ENCODE results near the gene DIDO1. TPM values are rescaled to one million over a fixed set of nuclear protein-coding genes. Genes with fewer than 3 reads are reported as not detected.
"Not testable (repeated sequence)": the region's sequence is repeated elsewhere in the genome, so short reads cannot be mapped to it uniquely, and the experiment has no call there.

The DIDO1 gene
- total RNA-seq, 2 donors from 2014 or later: 63.8 to 80.4 TPM

- TF ChIP-seq CTCF (IDR thresholded peaks at IDR 0.05): no peak
- ATAC-seq (ENCODE audit: insufficient number of reproducible peaks, low FRiP score, low read depth) (no peak), DNase-seq (ENCODE audit: low spot score) (no peak)
- Histone ChIP-seq H3K4me1 (ENCODE audit: control insufficient read depth in 1 of 2, low read depth in 2 of 2) (no peaks in the 10 kb centered on the region), H3K36me3 (no peaks in the 10 kb centered on the region), H3K27me3 (replicated peaks; ENCODE audit: insufficient read depth) (no peaks in the 10 kb centered on the region), H3K9me3 (no peaks in the 10 kb centered on the region), H3K4me3 (no peak overlapping the region), H3K27ac (no peak overlapping the region)
Measured at GRCh38 chr20:62849431-62849830, 76.9 kb downstream of the DIDO1 start.

- not testable (repeated sequence) for H3K27me3 ChIP-seq (replicated peaks; ENCODE audit: insufficient read depth); H3K9me3 ChIP-seq; H3K27ac ChIP-seq; ATAC-seq (ENCODE audit: insufficient number of reproducible peaks, low FRiP score, low read depth); H3K4me3 ChIP-seq; H3K36me3 ChIP-seq; DNase-seq (ENCODE audit: low spot score); H3K4me1 ChIP-seq (ENCODE audit: control insufficient read depth in 1 of 2, low read depth in 2 of 2)
Measured at GRCh38 chr20:62848917-62849316, 77.4 kb downstream of the DIDO1 start.

GRCh38 chr20:62846166-62846890 lies 80.0 kb downstream of the DIDO1 start:
- Histone ChIP-seq H3K9me3 (no peaks in the 10 kb centered on the region), H3K4me1 (ENCODE audit: control insufficient read depth in 1 of 2, low read depth in 2 of 2) (no peaks in the 10 kb centered on the region), H3K27me3 (replicated peaks; ENCODE audit: insufficient read depth) (no peaks in the 10 kb centered on the region), H3K27ac (no peak overlapping the region), H3K4me3 (no peak overlapping the region), H3K36me3 (no peaks in the 10 kb centered on the region)
- TF ChIP-seq CTCF (IDR thresholded peaks at IDR 0.05): no peak
- DNase-seq (ENCODE audit: low spot score) (no peak), ATAC-seq (ENCODE audit: insufficient number of reproducible peaks, low FRiP score, low read depth) (no peak)

GRCh38 chr20:62845416-62846160 lies 80.7 kb downstream of the DIDO1 start:
- Histone ChIP-seq H3K27me3 (replicated peaks; ENCODE audit: insufficient read depth) (no peaks in the 10 kb centered on the region), H3K36me3 (no peaks in the 10 kb centered on the region), H3K4me1 (ENCODE audit: control insufficient read depth in 1 of 2, low read depth in 2 of 2) (no peaks in the 10 kb centered on the region), H3K27ac (no peak overlapping the region), H3K9me3 (no peaks in the 10 kb centered on the region), H3K4me3 (no peak overlapping the region)
- DNase-seq (ENCODE audit: low spot score) (no peak), ATAC-seq (ENCODE audit: insufficient number of reproducible peaks, low FRiP score, low read depth) (no peak)
- no peak for TF ChIP-seq CTCF (IDR thresholded peaks at IDR 0.05)

GRCh38 chr20:62844182-62844581 lies 82.1 kb downstream of the DIDO1 start:
- H3K36me3 ChIP-seq: no peaks in the 10 kb centered on the region
- no peaks in the 10 kb centered on the region for H3K9me3 ChIP-seq
- H3K4me1 ChIP-seq (ENCODE audit: control insufficient read depth in 1 of 2, low read depth in 2 of 2): no peaks in the 10 kb centered on the region
- TF ChIP-seq CTCF (IDR thresholded peaks at IDR 0.05): no peak
- ATAC-seq (ENCODE audit: insufficient number of reproducible peaks, low FRiP score, low read depth) (no peak), DNase-seq (ENCODE audit: low spot score) (no peak)
- H3K4me3 ChIP-seq: no peak overlapping the region
- H3K27me3 ChIP-seq (replicated peaks; ENCODE audit: insufficient read depth): no peaks in the 10 kb centered on the region
- H3K27ac ChIP-seq: no peak overlapping the region

All from thoracic aorta (tissue), 2 donors.